Measurements from ENCODE around the gene CALML5.

Gene CALML5

GRCh38 chr10:5449823-5450222, 49.5 kb downstream of the CALML5 start:
- in situ Hi-C loops (cut with HindIII; ENCODE audit: low sequenced_read_pairs), result loop anchor here (5.0 kb wide), 1 partner anchor 167 kb away; no protein-coding TSS in a partner anchor

- in situ Hi-C loops (cut with HindIII; ENCODE audit: low sequenced_read_pairs), result loop anchor here (5.0 kb wide), 1 partner anchor 168 kb away; no protein-coding TSS in a partner anchor
Measured at GRCh38 chr10:5449227-5449626, 50.1 kb downstream of the CALML5 start.

Measured in endothelial cell of hepatic sinusoid (primary cell).